ENCODE results near the gene GLB1L2.

Gene GLB1L2

GRCh38 chr11:134373591-134374052 lies 41.8 kb downstream of the GLB1L2 start:
- no peak overlapping the region for H3K4me3 ChIP-seq (replicated peaks; ENCODE audit: insufficient read depth, low read length)
- no peak for DNase-seq (ENCODE audit: low read depth in 1 of 2, low spot score in 1 of 2)
- H3K27ac ChIP-seq (replicated peaks), result no peak overlapping the region
- no peaks in the 10 kb centered on the region for H3K27me3 ChIP-seq (ENCODE audit: insufficient read depth, poor library complexity, severe bottlenecking)
- no peak for TF ChIP-seq GABPA (IDR thresholded peaks at IDR 0.05; ENCODE audit: low read depth)
- TF ChIP-seq, protein P1, sequence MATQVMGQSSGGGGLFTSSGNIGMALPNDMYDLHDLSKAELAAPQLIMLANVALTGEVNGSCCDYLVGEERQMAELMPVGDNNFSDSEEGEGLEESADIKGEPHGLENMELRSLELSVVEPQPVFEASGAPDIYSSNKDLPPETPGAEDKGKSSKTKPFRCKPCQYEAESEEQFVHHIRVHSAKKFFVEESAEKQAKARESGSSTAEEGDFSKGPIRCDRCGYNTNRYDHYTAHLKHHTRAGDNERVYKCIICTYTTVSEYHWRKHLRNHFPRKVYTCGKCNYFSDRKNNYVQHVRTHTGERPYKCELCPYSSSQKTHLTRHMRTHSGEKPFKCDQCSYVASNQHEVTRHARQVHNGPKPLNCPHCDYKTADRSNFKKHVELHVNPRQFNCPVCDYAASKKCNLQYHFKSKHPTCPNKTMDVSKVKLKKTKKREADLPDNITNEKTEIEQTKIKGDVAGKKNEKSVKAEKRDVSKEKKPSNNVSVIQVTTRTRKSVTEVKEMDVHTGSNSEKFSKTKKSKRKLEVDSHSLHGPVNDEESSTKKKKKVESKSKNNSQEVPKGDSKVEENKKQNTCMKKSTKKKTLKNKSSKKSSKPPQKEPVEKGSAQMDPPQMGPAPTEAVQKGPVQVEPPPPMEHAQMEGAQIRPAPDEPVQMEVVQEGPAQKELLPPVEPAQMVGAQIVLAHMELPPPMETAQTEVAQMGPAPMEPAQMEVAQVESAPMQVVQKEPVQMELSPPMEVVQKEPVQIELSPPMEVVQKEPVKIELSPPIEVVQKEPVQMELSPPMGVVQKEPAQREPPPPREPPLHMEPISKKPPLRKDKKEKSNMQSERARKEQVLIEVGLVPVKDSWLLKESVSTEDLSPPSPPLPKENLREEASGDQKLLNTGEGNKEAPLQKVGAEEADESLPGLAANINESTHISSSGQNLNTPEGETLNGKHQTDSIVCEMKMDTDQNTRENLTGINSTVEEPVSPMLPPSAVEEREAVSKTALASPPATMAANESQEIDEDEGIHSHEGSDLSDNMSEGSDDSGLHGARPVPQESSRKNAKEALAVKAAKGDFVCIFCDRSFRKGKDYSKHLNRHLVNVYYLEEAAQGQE (IDR thresholded peaks at IDR 0.05; ENCODE audit: insufficient replicate concordance, low read depth), result no peak
- no peak for TF ChIP-seq CTCF (IDR thresholded peaks at IDR 0.05; ENCODE audit: insufficient read depth, low read length)
- TF ChIP-seq SPI1 (IDR thresholded peaks at IDR 0.05; ENCODE audit: borderline replicate concordance, low read depth), result no peak

GRCh38 chr11:134374171-134374570 lies 42.4 kb downstream of the GLB1L2 start:
- H3K27me3 ChIP-seq (ENCODE audit: insufficient read depth, poor library complexity, severe bottlenecking), result no peaks in the 10 kb centered on the region
- H3K27ac ChIP-seq (replicated peaks), result no peak overlapping the region
- no peak overlapping the region for H3K4me3 ChIP-seq (replicated peaks; ENCODE audit: insufficient read depth, low read length)
- DNase-seq (ENCODE audit: low read depth in 1 of 2, low spot score in 1 of 2), result no peak
- TF ChIP-seq GABPA (IDR thresholded peaks at IDR 0.05; ENCODE audit: low read depth), result no peak
- TF ChIP-seq, protein P1 (IDR thresholded peaks at IDR 0.05; ENCODE audit: insufficient replicate concordance, low read depth), result no peak
- TF ChIP-seq CTCF (IDR thresholded peaks at IDR 0.05; ENCODE audit: insufficient read depth, low read length), result no peak
- no peak for TF ChIP-seq POLR2AphosphoS5 (IDR thresholded peaks at IDR 0.05; ENCODE audit: low read depth)
- TF ChIP-seq SPI1 (IDR thresholded peaks at IDR 0.05; ENCODE audit: borderline replicate concordance, low read depth), result no peak

GRCh38 chr11:134374891-134375550 lies 43.2 kb downstream of the GLB1L2 start:
- no peak for TF ChIP-seq SPI1 (IDR thresholded peaks at IDR 0.05; ENCODE audit: borderline replicate concordance, low read depth)
- DNase-seq (ENCODE audit: low read depth in 1 of 2, low spot score in 1 of 2), result no peak

DNA sequence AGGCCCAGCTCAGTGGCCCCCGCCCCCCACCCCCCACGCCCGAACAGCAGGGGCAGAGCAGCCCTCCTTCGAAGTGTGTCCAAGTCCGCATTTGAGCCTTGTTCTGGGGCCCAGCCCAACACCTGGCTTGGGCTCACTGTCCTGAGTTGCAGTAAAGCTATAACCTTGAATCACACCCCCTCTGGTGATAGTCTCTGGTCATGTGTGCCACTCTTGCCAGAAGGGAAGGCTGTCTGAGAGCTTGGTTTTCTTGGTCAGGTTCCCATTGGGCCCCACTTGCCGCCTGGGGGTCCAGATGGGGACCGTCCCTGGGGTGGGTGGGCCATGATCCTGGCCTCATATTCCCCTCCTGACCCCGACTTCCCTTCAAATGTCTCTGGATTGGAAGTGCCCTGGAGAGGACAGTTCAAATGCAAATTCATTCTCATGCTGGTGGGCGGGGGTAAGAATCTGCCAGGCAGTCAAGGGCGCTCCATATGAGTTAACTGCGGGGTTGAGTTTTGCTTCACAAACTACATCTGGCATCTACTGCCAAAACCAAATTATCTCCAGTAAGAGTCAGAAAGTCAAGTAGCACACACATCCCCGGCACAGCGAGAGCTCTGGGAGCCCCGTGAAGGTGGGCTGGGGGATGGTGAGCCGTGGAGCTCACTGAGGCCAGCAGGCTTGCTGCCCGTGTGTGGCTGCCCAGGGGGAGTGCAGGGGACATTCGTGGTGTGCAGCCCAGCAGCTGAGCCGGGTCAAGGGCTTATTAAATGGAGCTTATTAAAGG lies 44.5 kb downstream of the GLB1L2 start:
- DNase-seq (ENCODE audit: low read depth in 1 of 2, low spot score in 1 of 2), result no peak

More at GRCh38 chr11:134374891-134375550, 43.2 kb downstream of the GLB1L2 start:
- H3K27me3 ChIP-seq (ENCODE audit: insufficient read depth, poor library complexity, severe bottlenecking), result no peaks in the 10 kb centered on the region
- H3K27ac ChIP-seq (replicated peaks), result no peak overlapping the region
- no peak overlapping the region for H3K4me3 ChIP-seq (replicated peaks; ENCODE audit: insufficient read depth, low read length)

More for the DNA sequence above, 44.5 kb downstream of the GLB1L2 start:
- H3K4me3 ChIP-seq (replicated peaks; ENCODE audit: insufficient read depth, low read length), result no peak overlapping the region
- no peaks in the 10 kb centered on the region for H3K27me3 ChIP-seq (ENCODE audit: insufficient read depth, poor library complexity, severe bottlenecking)
- TF ChIP-seq SPI1 (IDR thresholded peaks at IDR 0.05; ENCODE audit: borderline replicate concordance, low read depth) (no peak), POLR2AphosphoS5 (IDR thresholded peaks at IDR 0.05; ENCODE audit: low read depth) (no peak), CTCF (IDR thresholded peaks at IDR 0.05; ENCODE audit: insufficient read depth, low read length) (no peak), GABPA (IDR thresholded peaks at IDR 0.05; ENCODE audit: low read depth) (no peak)
- TF ChIP-seq, protein P1 (IDR thresholded peaks at IDR 0.05; ENCODE audit: insufficient replicate concordance, low read depth), result no peak
- H3K27ac ChIP-seq (replicated peaks), result no peak overlapping the region
